ENCODE measurements around the gene BMF.

Gene BMF

GRCh38 chr15:40102897-40103858, 5.5 kb downstream of the BMF start:
- H3K4me3 ChIP-seq (replicated peaks in 1 of 2; ENCODE audit: low read depth in 2 of 2, low read length in 2 of 2) = no peak overlapping the region
- TF ChIP-seq, protein P1, sequence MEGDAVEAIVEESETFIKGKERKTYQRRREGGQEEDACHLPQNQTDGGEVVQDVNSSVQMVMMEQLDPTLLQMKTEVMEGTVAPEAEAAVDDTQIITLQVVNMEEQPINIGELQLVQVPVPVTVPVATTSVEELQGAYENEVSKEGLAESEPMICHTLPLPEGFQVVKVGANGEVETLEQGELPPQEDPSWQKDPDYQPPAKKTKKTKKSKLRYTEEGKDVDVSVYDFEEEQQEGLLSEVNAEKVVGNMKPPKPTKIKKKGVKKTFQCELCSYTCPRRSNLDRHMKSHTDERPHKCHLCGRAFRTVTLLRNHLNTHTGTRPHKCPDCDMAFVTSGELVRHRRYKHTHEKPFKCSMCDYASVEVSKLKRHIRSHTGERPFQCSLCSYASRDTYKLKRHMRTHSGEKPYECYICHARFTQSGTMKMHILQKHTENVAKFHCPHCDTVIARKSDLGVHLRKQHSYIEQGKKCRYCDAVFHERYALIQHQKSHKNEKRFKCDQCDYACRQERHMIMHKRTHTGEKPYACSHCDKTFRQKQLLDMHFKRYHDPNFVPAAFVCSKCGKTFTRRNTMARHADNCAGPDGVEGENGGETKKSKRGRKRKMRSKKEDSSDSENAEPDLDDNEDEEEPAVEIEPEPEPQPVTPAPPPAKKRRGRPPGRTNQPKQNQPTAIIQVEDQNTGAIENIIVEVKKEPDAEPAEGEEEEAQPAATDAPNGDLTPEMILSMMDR (IDR thresholded peaks at IDR 0.05; ENCODE audit: low read depth, low read length) = no peak
- DNase-seq (ENCODE audit: low read depth in 2 of 2) = peak; percentile 53 to 74

- TF ChIP-seq, protein P1 (IDR thresholded peaks at IDR 0.05; ENCODE audit: low read depth, low read length) = no peak
- DNase-seq (ENCODE audit: low read depth in 2 of 2) = no peak
- no peak overlapping the region for H3K4me3 ChIP-seq (replicated peaks in 1 of 2; ENCODE audit: low read depth in 2 of 2, low read length in 2 of 2)
Observed at GRCh38 chr15:40100947-40101905, 7.5 kb downstream of the BMF start.

GRCh38 chr15:40100123-40100946, 8.3 kb downstream of the BMF start:
- H3K4me3 ChIP-seq (replicated peaks in 1 of 2; ENCODE audit: low read depth in 2 of 2, low read length in 2 of 2) = no peak overlapping the region
- TF ChIP-seq, protein P1 (IDR thresholded peaks at IDR 0.05; ENCODE audit: low read depth, low read length) = no peak

DNA sequence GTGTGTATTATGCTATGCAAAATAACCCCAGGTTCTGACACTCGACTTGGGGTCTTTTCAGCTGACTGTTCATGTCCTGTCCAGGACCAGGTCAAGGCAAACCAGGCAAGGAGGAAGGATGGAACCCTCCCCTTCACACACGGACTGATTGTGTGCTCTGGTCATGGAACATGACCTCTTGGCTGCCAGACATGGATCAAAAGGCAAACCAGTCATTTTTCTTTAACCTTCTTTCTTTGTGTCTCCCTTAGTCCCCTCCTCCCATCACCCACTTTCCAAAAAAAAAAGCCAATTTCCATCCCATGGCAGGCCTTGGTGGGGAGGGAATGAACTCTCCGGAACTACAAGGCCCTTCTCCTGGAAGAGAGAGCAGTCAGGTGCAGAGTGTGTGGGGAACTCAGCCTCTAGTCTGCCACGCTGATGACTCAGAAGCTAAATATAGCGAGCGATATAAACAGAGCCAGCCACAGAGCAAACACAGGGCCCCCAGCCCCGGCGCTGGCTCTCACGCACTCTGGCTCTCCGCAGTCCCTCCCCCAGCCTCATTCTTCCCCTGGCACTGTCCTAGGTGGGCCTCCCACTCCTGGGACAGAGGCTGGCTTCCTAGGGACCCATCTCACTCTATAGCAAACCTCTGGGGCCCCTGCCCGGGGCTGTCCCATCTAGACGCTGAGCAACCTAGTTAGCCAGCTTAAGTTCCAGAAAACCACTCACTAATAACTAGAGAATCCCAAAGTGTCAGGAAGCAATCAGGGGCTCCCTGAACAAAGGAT, 10.0 kb downstream of the BMF start:
- DNase-seq (ENCODE audit: low read depth in 2 of 2) = peak; percentile 90 to 91
- no peak overlapping the region for H3K4me3 ChIP-seq (replicated peaks in 1 of 2; ENCODE audit: low read depth in 2 of 2, low read length in 2 of 2)

More at GRCh38 chr15:40100123-40100946, 8.3 kb downstream of the BMF start:
- DNase-seq (ENCODE audit: low read depth in 2 of 2) = no peak

DNA sequence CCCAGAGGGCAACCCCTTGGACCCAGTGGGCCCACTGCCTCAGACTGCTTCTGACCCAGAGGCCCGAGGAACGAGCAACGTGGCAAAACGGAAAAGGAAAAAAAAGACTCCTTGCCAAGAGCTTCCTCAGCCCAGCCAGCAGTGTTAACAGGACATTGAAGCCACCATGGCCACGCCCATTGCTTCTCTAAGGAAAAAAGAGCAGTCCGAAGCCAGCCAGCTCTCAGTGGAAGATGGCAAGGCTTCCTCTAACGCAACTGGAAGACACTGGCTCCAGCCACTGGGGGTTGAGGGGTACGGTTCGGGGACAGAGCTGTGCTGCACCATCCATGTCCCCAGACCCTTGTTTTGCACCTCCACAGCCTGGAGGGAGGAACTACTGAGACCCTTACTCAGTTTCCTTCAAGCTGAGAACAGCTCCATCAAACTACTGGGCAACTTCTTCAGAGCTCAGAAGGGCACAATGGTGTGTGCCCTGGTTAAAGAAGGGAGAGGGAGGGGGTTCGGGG, 10.7 kb downstream of the BMF start:
- DNase-seq (ENCODE audit: low read depth in 2 of 2) = peak; percentile 41 to 50
- TF ChIP-seq, protein P1 (IDR thresholded peaks at IDR 0.05; ENCODE audit: low read depth, low read length) = no peak
- H3K4me3 ChIP-seq (replicated peaks in 1 of 2; ENCODE audit: low read depth in 2 of 2, low read length in 2 of 2) = no peak overlapping the region

More for the DNA sequence above, 10.0 kb downstream of the BMF start:
- TF ChIP-seq, protein P1 (IDR thresholded peaks at IDR 0.05; ENCODE audit: low read depth, low read length) = no peak

All from cardiac fibroblast (primary cell).